Activated CD8-positive, alpha-beta T cell treated with anti-CD3 and anti-CD28 coated beads for 36 hours (primary cell): ENCODE results near the gene TENT4A. TPM values are rescaled to one million over a fixed set of nuclear protein-coding genes. Genes with fewer than 3 reads are reported as not detected.
"Not testable (repeated sequence)": the region's sequence is repeated elsewhere in the genome, so short reads cannot be mapped to it uniquely, and the experiment has no call there.

Experiments used
- ATAC-seq: fragments of 200-7000 bp; cut with Tn5 transposase; one replicate; pipeline ENCODE4 v1.10.0; 2021; ENCODE audit warnings: mild to moderate bottlenecking, moderate library complexity
- CTCF ChIA-PET: fragments of 350-600 bp; sonication (Branson Sonifier 250); formaldehyde crosslinking; loops from one replicate; lab custom pipeline; 2021; ENCODE audit warnings: antibody characterized with exemption; lab: Charles Lee
- POLR2A ChIA-PET: fragments of 350-600 bp; sonication (Branson Sonifier 250); formaldehyde crosslinking; loops from one replicate; lab custom pipeline; 2021; ENCODE audit warnings: antibody characterized with exemption; lab: Charles Lee
- DNase-seq: peaks from one replicate; pipeline ENCODE4 v3.0.0-alpha.2; 2020
- H3K27ac Mint-ChIP-seq: one replicate; pipeline ENCODE4 v1.8.0; 2021; ENCODE audit warnings: mild to moderate bottlenecking, mixed read lengths
- H3K27me3 Mint-ChIP-seq: one replicate; pipeline ENCODE4 v1.8.0; 2021; ENCODE audit warnings: mixed read lengths
- H3K36me3 Mint-ChIP-seq: one replicate; pipeline ENCODE4 v1.8.0; 2021; ENCODE audit warnings: low read depth, mixed read lengths
- H3K4me1 Mint-ChIP-seq: one replicate; pipeline ENCODE4 v1.8.0; 2021; ENCODE audit warnings: low read depth, mixed read lengths
- H3K4me3 Mint-ChIP-seq: one replicate; pipeline ENCODE4 v1.8.0; 2021; ENCODE audit warnings: mild to moderate bottlenecking, moderate library complexity, mixed read lengths
- H3K9me3 Mint-ChIP-seq: one replicate; pipeline ENCODE4 v1.8.0; 2021; ENCODE audit warnings: mixed read lengths
- intact Hi-C: fragments of 100-400 bp; cut with micrococcal nuclease; formaldehyde crosslinking; loops from one replicate; pipeline ENCODE4 v1.10.0; 2022
- total RNA-seq, 2 experiments: library from RNA; stranded (reverse); gene quantifications; one replicate each; pipeline ENCODE4 v1.2.3, GENCODE V29; 2021
- TF ChIP-seq, protein P1 (sequence below): fragments of 200-600 bp; IDR thresholded peaks from one replicate; pipeline ENCODE4 v1.8.0; 2022; ENCODE audit warnings: antibody characterized with exemption, mild to moderate bottlenecking

Gene TENT4A
- total RNA-seq, 2 experiments from 2014 or later: 50.6 to 51.9 TPM

DNA sequence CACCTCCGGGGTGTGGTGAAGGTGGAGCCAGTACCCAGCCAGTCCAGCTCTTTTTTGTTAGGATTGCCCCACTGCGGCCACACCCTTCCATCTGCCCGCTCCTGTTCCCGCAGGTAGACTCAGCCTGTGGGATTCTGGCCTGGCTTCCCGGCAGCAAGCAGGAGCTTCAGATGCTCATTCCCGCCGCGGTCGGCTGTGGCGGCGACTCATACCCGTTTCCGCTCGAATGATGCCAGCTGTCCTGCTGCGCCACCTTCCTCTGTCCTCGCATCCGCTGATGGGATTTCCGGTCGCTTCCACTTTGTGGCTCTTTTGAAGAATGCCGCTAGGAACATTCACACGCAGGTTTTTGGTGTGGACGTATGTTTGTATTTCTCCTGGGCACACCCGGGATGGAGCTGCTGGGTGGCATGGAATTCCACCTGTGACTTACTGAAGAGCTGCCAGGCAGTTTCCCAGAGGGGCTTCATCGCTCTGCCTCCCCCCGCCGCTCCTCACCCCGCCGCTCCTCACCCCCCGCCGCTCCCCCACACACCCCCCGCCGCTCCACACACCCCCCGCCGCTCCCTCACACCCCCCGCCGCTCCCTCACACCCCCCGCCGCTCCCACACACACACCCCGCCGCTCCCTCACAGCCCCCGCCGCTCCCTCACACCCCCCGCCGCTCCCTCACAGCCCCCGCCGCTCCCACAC lies 60.3 kb downstream of the TENT4A start:
- Mint-ChIP-seq H3K36me3 (no peaks in the 10 kb centered on the region), H3K27ac (no peak overlapping the region), H3K4me3 (no peak overlapping the region), H3K27me3 (peaks cover 15% of the 10 kb centered on the region), H3K9me3 (no peaks in the 10 kb centered on the region), H3K4me1 (peaks cover 8% of the 10 kb centered on the region)
- DNase-seq (no peak), ATAC-seq (no peak)
- ChIA-PET CTCF (interaction anchor here (0.9 kb wide), 1 partner anchor 30 kb away, joined by 3 read pairs; no protein-coding TSS in a partner anchor), POLR2A (no interaction called here)
- intact Hi-C loops: no loop called here
- TF ChIP-seq, protein P1, sequence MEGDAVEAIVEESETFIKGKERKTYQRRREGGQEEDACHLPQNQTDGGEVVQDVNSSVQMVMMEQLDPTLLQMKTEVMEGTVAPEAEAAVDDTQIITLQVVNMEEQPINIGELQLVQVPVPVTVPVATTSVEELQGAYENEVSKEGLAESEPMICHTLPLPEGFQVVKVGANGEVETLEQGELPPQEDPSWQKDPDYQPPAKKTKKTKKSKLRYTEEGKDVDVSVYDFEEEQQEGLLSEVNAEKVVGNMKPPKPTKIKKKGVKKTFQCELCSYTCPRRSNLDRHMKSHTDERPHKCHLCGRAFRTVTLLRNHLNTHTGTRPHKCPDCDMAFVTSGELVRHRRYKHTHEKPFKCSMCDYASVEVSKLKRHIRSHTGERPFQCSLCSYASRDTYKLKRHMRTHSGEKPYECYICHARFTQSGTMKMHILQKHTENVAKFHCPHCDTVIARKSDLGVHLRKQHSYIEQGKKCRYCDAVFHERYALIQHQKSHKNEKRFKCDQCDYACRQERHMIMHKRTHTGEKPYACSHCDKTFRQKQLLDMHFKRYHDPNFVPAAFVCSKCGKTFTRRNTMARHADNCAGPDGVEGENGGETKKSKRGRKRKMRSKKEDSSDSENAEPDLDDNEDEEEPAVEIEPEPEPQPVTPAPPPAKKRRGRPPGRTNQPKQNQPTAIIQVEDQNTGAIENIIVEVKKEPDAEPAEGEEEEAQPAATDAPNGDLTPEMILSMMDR: no peak

DNA sequence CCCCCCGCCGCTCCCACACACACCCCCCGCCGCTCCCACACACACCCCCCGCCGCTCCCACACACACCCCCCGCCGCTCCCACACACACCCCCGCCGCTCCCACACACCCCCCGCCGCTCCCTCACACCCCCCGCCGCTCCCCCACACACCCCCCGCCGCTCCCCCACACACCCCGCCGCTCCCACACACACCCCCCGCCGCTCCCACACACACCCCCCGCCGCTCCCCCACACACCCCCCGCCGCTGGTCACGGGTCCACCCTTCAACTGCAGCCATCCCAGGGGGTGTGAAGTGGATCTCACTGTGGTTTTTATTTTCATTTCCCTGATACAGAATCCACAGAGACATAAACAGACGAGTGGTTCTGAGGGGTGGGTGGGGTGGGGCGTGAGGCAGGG lies 61.0 kb downstream of the TENT4A start:
- peaks cover 15% of the 10 kb centered on the region for H3K27me3 Mint-ChIP-seq
- H3K9me3 Mint-ChIP-seq, DNase-seq, H3K36me3 Mint-ChIP-seq, ATAC-seq, H3K4me3 Mint-ChIP-seq, H3K4me1 Mint-ChIP-seq, POLR2A ChIA-PET, intact Hi-C loops, H3K27ac Mint-ChIP-seq: not testable (repeated sequence)
- CTCF ChIA-PET: interaction anchor here (1.6 kb wide), 1 partner anchor 8 kb away, joined by 4 read pairs; no protein-coding TSS in a partner anchor

DNA sequence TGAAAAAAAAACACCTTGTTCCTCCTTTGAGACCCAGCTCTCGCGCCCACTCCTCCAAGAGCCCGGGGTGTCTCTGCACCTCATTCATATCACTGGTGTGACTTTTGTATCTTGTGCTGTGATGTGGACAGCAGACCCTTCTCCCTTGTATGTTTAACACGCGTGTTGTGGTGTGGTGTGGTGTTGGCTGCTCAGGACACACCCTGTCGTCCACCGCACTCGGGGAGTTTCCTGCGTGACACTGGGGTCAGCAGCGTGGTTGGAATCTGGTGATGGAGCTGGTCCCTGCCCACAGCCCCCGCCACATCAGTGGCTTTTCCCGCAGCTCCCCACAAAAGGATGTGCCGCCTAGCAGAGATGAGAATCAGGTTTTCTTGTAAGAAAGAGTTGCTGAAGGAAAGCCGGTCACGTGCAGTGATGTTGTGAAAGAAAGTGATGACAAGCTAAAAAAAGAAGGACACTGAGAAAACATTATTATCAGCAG lies 61.5 kb downstream of the TENT4A start:
- Mint-ChIP-seq H3K9me3 (no peaks in the 10 kb centered on the region), H3K4me3 (no peak overlapping the region), H3K27me3 (peaks cover 15% of the 10 kb centered on the region), H3K36me3 (no peaks in the 10 kb centered on the region), H3K27ac (no peak overlapping the region), H3K4me1 (peaks cover 8% of the 10 kb centered on the region)
- POLR2A ChIA-PET: no interaction called here
- CTCF ChIA-PET: interaction anchor here (1.6 kb wide), 1 partner anchor 9 kb away, joined by 4 read pairs; no protein-coding TSS in a partner anchor
- TF ChIP-seq, protein P1: no peak
- ATAC-seq (no peak), DNase-seq (no peak)
- intact Hi-C loops: no loop called here

DNA sequence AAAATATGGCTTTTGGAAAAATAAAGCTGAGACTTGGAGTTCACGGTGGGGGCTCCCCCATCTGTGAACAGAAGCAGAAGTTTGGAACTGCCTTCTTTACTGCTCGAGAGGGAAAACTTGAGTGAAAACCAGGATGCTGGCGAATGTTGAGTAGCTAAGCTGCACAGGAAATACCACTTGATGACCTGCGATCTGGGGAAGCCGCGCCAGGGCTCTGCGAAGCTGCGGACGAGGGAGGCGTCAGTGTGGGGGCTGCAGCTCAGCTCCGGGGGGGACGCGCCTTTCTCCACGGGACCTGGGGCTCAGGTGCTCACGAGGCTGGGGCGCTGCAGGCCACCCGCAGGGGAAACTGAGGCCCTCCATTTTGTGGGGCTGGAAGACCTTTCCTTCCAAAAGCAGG lies 62.3 kb downstream of the TENT4A start:
- no peak for ATAC-seq
- intact Hi-C loops: no loop called here
- ChIA-PET CTCF (interaction anchor here (1.6 kb wide), 1 partner anchor 9 kb away, joined by 4 read pairs; no protein-coding TSS in a partner anchor), POLR2A (no interaction called here)
- TF ChIP-seq, protein P1: no peak
- Mint-ChIP-seq H3K27me3 (peaks cover 15% of the 10 kb centered on the region), H3K36me3 (no peaks in the 10 kb centered on the region), H3K4me1 (peaks cover 8% of the 10 kb centered on the region), H3K27ac (no peak overlapping the region), H3K4me3 (no peak overlapping the region), H3K9me3 (no peaks in the 10 kb centered on the region)
- no peak for DNase-seq

DNA sequence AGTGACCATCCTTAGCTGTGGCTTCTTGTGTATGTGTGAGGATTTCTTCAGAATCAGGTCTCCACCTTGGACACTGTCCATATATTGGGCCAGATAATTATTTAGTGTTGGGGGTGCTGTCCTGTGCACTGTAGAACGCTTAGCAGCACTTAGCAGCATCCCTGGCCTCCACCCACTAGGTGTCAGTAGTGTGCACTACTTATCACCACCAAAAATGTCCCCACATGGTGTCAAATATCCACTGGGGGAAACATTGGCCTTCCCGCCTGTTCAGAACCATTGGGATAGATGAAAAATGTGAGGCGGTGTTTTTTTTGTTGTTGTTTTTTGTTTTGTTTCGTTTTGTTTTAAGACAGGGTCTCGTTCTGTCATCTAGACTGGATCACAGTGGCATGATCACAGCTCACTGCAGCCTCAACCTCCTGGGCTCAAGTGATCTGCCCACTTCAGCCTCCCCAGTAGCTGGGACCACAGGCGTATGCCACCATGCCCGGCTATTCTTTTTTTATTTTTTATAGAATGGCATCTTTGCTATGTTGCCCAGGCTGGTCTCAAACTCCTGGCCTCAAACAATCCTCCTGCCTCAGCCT lies 67.7 kb downstream of the TENT4A start:
- ATAC-seq (peak; percentile 79), DNase-seq (peak; percentile 62)
- CTCF ChIA-PET: interaction anchor here (0.6 to 1.9 kb wide), 5 partner anchors 9 to 20 kb away, joined by 3 to 10 read pairs (median 4); no protein-coding TSS in a partner anchor
- Mint-ChIP-seq H3K4me1 (peaks cover 6% of the 10 kb centered on the region), H3K4me3 (no peak overlapping the region), H3K9me3 (no peaks in the 10 kb centered on the region), H3K36me3 (no peaks in the 10 kb centered on the region), H3K27ac (no peak overlapping the region), H3K27me3 (peaks cover 9% of the 10 kb centered on the region)
- POLR2A ChIA-PET: no interaction called here
- TF ChIP-seq, protein P1: peak; percentile 68
- intact Hi-C loops: no loop called here
